NCI-H1436 treated with DMSO at 0.1 percent for 48 hours (cell line): ENCODE results near the gene ANKRD10.

ENCODE experiments used
- DNase-seq: peaks from one replicate; lab custom pipeline; 2025; lab: John Stamatoyannopoulos, UW

ANKRD10 gene

GRCh38 chr13:110944968-110945927 is 30.4 kb upstream of the ANKRD10 start:
- DNase-seq: no peak

- no peak for DNase-seq
These were observed 29.5 kb upstream of the ANKRD10 start for GRCh38 chr13:110944121-110944967.

- no peak for DNase-seq
These were observed 27.5 kb upstream of the ANKRD10 start for GRCh38 chr13:110942248-110942981.

GRCh38 chr13:110938662-110939421 is 24.0 kb upstream of the ANKRD10 start:
- DNase-seq: no peak

GRCh38 chr13:110937511-110938285 is 22.8 kb upstream of the ANKRD10 start:
- no peak for DNase-seq

- no peak for DNase-seq
These were observed 21.6 kb upstream of the ANKRD10 start for GRCh38 chr13:110936519-110936918.

GRCh38 chr13:110932588-110932987 is 17.7 kb upstream of the ANKRD10 start:
- no peak for DNase-seq

GRCh38 chr13:110929104-110929777 is 14.4 kb upstream of the ANKRD10 start:
- DNase-seq: no peak

GRCh38 chr13:110925023-110925612 is 10.2 kb upstream of the ANKRD10 start:
- DNase-seq: no peak

- no peak for DNase-seq
These were observed 9.7 kb upstream of the ANKRD10 start for GRCh38 chr13:110924639-110924934.

- no peak for DNase-seq
These were observed 9.1 kb upstream of the ANKRD10 start for GRCh38 chr13:110923777-110924638.

- DNase-seq: no peak
These were observed 8.2 kb upstream of the ANKRD10 start for GRCh38 chr13:110923086-110923485.

- DNase-seq: no peak
These were observed 7.6 kb upstream of the ANKRD10 start for GRCh38 chr13:110922506-110922905.

GRCh38 chr13:110921695-110922094 is 6.8 kb upstream of the ANKRD10 start:
- no peak for DNase-seq

- no peak for DNase-seq
These were observed 6.3 kb upstream of the ANKRD10 start for GRCh38 chr13:110921209-110921608.

- DNase-seq: no peak
These were observed 5.2 kb upstream of the ANKRD10 start for GRCh38 chr13:110920038-110920437.

GRCh38 chr13:110916301-110917142 is 1.7 kb upstream of the ANKRD10 start:
- no peak for DNase-seq

- DNase-seq: no peak
These were observed 971 bp upstream of the ANKRD10 start for GRCh38 chr13:110915874-110916206.
